ENCODE data around the gene EPN2.

DNA sequence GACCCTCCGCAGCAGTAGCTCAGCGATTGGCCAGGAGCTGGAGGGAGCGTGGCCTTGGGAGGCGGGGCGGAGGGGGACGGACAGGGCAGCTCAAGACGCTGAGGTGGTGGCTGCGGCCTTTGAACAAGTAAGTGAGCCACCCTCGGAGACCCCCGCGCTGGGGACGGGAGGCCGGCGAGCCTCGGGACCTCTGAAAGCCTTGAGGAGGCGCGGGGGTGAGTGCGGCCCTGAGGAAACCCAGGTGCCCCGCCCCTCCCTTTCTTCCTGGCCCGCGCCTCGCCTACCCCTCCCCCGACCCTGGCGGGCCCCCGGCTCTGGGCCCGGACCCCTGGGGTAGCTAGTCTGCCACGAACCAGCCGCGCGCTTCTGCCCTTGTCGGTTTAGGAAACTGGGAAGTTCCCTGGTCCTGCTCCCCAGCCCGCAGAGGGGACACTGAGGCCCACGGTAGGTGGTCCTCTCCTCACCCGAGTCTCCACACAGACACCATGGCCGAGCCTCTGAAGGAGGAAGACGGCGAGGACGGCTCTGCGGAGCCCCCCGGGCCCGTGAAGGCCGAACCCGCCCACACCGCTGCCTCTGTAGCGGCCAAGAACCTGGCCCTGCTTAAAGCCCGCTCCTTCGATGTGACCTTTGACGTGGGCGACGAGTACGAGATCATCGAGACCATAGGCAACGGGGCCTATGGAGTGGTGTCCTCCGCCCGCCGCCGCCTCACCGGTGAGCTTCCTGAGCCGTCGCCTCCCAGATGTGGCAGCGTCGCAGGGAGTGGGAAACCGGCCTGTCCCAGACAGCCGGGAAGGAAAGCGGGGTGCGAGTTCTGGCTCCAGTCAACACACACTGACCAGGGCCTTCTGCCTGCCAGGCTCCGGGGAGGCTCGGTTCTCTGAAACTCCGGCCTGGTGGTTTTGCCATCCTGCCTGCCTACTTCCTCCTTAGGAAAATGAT lies 141.5 kb downstream of the EPN2 start, which contains the start of gene MAPK7:
- TF ChIP-seq, protein P1, sequence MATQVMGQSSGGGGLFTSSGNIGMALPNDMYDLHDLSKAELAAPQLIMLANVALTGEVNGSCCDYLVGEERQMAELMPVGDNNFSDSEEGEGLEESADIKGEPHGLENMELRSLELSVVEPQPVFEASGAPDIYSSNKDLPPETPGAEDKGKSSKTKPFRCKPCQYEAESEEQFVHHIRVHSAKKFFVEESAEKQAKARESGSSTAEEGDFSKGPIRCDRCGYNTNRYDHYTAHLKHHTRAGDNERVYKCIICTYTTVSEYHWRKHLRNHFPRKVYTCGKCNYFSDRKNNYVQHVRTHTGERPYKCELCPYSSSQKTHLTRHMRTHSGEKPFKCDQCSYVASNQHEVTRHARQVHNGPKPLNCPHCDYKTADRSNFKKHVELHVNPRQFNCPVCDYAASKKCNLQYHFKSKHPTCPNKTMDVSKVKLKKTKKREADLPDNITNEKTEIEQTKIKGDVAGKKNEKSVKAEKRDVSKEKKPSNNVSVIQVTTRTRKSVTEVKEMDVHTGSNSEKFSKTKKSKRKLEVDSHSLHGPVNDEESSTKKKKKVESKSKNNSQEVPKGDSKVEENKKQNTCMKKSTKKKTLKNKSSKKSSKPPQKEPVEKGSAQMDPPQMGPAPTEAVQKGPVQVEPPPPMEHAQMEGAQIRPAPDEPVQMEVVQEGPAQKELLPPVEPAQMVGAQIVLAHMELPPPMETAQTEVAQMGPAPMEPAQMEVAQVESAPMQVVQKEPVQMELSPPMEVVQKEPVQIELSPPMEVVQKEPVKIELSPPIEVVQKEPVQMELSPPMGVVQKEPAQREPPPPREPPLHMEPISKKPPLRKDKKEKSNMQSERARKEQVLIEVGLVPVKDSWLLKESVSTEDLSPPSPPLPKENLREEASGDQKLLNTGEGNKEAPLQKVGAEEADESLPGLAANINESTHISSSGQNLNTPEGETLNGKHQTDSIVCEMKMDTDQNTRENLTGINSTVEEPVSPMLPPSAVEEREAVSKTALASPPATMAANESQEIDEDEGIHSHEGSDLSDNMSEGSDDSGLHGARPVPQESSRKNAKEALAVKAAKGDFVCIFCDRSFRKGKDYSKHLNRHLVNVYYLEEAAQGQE (IDR thresholded peaks at IDR 0.05; ENCODE audit: unreplicated experiment), result no peak
- TF ChIP-seq POLR2AphosphoS5 (IDR thresholded peaks at IDR 0.05; ENCODE audit: low read depth), result no peak; the same call in 1 of the 2 replicates
- TF ChIP-seq CREB1 (CRISPR knock-in tag; IDR thresholded peaks at IDR 0.05; ENCODE audit: low read depth), result no peak
- TF ChIP-seq, protein P2, sequence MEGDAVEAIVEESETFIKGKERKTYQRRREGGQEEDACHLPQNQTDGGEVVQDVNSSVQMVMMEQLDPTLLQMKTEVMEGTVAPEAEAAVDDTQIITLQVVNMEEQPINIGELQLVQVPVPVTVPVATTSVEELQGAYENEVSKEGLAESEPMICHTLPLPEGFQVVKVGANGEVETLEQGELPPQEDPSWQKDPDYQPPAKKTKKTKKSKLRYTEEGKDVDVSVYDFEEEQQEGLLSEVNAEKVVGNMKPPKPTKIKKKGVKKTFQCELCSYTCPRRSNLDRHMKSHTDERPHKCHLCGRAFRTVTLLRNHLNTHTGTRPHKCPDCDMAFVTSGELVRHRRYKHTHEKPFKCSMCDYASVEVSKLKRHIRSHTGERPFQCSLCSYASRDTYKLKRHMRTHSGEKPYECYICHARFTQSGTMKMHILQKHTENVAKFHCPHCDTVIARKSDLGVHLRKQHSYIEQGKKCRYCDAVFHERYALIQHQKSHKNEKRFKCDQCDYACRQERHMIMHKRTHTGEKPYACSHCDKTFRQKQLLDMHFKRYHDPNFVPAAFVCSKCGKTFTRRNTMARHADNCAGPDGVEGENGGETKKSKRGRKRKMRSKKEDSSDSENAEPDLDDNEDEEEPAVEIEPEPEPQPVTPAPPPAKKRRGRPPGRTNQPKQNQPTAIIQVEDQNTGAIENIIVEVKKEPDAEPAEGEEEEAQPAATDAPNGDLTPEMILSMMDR (conservative IDR thresholded peaks at IDR 0.05; ENCODE audit: low read depth in 2 of 2), result no peak
